ENCODE measurements around the gene FOXA3.

The FOXA3 gene

DNA sequence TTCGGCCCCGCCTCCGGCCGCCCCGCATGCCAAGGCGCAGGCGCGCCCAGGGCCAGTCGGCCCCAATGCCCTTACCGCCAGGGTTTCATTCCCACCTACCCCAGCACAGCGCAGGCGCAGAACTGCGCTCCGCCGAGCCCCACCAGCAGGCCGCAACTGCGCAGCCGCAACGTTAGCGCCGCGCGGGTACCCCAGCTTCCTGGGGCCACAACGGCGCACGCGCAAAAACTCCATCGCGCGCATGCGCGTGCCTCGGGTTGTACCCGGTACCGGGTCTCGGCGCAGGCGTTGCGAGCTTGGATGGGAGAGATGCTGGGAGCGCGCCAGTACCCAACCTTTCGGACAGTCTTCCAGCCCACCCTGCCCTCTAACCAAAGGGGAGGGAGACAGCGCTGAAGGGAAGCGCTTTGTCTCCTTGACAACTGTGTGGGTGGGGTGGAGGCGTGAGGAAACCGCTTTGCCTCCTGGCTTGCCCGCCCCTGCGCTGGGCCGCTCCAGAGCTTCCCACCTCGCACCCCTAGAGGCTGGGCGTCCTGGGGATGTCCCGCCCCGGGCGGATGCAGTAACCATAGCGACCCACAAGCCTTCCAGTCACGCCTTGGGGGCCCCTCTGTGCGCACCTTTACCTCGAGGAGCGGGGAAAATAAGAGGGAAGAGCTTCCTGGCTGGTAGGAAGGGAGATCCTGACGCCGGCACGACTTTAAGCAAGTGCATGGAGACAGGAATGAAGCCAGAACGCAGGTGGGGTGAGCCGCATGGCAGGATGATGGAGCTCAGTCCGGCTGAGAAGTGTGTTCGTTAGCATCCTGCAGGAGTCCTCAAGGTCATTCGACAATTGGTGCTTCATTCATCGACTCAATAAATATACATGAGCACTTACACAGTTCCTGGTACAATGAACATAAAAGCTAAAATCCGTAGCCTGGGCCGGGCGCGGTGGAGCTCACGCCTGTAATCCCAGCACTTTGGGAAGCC lies 38.8 kb downstream of the FOXA3 start (continued):
- TF ChIP-seq, protein P1, sequence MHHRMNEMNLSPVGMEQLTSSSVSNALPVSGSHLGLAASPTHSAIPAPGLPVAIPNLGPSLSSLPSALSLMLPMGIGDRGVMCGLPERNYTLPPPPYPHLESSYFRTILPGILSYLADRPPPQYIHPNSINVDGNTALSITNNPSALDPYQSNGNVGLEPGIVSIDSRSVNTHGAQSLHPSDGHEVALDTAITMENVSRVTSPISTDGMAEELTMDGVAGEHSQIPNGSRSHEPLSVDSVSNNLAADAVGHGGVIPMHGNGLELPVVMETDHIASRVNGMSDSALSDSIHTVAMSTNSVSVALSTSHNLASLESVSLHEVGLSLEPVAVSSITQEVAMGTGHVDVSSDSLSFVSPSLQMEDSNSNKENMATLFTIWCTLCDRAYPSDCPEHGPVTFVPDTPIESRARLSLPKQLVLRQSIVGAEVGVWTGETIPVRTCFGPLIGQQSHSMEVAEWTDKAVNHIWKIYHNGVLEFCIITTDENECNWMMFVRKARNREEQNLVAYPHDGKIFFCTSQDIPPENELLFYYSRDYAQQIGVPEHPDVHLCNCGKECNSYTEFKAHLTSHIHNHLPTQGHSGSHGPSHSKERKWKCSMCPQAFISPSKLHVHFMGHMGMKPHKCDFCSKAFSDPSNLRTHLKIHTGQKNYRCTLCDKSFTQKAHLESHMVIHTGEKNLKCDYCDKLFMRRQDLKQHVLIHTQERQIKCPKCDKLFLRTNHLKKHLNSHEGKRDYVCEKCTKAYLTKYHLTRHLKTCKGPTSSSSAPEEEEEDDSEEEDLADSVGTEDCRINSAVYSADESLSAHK (tag by site-specific recombination; IDR thresholded peaks at IDR 0.05) = no peak; the same call in 1 of the 2 replicates
- TF ChIP-seq ZNF747 (tag by site-specific recombination; IDR thresholded peaks at IDR 0.05) (no peak), ZNF221 (tag by site-specific recombination; IDR thresholded peaks at IDR 0.05; ENCODE audit: borderline replicate concordance) (no peak)

DNA sequence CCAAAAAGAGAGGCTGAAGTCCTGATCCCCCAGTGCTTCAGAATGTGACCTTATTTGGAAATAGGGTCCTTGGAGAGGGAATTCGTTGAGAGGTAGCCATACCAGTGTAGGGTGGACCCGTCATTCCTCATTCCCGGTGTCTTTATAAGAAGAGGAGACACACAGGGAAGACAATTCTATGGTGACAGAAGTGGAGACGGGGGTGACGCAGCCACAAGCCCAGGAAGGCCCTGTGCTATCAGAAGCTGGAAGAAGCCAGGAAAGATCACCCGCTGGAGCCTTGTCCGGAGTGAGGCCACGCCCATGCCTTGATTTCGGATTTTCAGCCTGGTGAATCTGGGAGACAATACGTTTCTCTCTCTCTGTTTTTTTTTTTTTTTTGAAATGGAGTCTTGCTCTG lies 40.9 kb downstream of the FOXA3 start:
- Histone ChIP-seq H3K9me3 (ENCODE audit: control insufficient read depth, insufficient read depth, low read depth, low read length) (no peaks in the 10 kb centered on the region), H3K27ac (ENCODE audit: extremely low read depth, low read depth, low read length) (no peak overlapping the region), H3K4me1 (ENCODE audit: control insufficient read depth, insufficient read depth, low read length) (peaks cover 9% of the 10 kb centered on the region; the same call in 1 of the 2 replicates), H3K36me3 (ENCODE audit: control insufficient read depth in 2 of 2, insufficient read depth in 1 of 2, low read length in 2 of 2) (peaks cover 2 to 10% of the 10 kb centered on the region in 2 experiments; a peak in 2 of 3 replicates), H3K4me3 (ENCODE audit: low read depth, low read length) (no peak overlapping the region)
- TF ChIP-seq, protein P2, sequence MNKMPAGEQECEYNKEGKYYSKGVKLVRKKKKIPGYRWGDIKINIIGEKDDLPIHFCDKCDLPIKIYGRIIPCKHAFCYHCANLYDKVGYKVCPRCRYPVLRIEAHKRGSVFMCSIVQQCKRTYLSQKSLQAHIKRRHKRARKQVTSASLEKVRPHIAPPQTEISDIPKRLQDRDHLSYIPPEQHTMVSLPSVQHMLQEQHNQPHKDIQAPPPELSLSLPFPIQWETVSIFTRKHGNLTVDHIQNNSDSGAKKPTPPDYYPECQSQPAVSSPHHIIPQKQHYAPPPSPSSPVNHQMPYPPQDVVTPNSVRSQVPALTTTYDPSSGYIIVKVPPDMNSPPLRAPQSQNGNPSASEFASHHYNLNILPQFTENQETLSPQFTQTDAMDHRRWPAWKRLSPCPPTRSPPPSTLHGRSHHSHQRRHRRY (tag by site-specific recombination; IDR thresholded peaks at IDR 0.05) = no peak
- no peak for TF ChIP-seq ZNF777 (tag by site-specific recombination; IDR thresholded peaks at IDR 0.05; ENCODE audit: borderline replicate concordance)
- TF ChIP-seq GLI4 (tag by site-specific recombination; IDR thresholded peaks at IDR 0.05) = no peak
- TF ChIP-seq ZFP37 (tag by site-specific recombination; IDR thresholded peaks at IDR 0.05) = no peak
- no peak for TF ChIP-seq KLF1 (tag by site-specific recombination; IDR thresholded peaks at IDR 0.05)
- TF ChIP-seq ZBTB8A (tag by site-specific recombination; IDR thresholded peaks at IDR 0.05) = no peak
- TF ChIP-seq, protein P3, sequence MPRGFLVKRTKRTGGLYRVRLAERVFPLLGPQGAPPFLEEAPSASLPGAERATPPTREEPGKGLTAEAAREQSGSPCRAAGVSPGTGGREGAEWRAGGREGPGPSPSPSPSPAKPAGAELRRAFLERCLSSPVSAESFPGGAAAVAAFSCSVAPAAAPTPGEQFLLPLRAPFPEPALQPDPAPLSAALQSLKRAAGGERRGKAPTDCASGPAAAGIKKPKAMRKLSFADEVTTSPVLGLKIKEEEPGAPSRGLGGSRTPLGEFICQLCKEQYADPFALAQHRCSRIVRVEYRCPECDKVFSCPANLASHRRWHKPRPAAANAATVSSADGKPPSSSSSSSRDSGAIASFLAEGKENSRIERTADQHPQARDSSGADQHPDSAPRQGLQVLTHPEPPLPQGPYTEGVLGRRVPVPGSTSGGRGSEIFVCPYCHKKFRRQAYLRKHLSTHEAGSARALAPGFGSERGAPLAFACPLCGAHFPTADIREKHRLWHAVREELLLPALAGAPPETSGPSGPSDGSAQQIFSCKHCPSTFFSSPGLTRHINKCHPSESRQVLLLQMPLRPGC (tag by site-specific recombination; IDR thresholded peaks at IDR 0.05) = no peak
- no peak for TF ChIP-seq TCF7L2 (IDR thresholded peaks at IDR 0.05; ENCODE audit: borderline replicate concordance, low read depth, low read length)
- no peak for TF ChIP-seq ZIC2 (tag by site-specific recombination; IDR thresholded peaks at IDR 0.05)
- no peak for TF ChIP-seq ZNF10 (tag by site-specific recombination; IDR thresholded peaks at IDR 0.05)
- TF ChIP-seq OVOL3 (tag by site-specific recombination; IDR thresholded peaks at IDR 0.05) = no peak
- TF ChIP-seq, protein P1 (tag by site-specific recombination; IDR thresholded peaks at IDR 0.05) = no peak
- no peak for TF ChIP-seq ZEB2 (tag by site-specific recombination; IDR thresholded peaks at IDR 0.05)
- TF ChIP-seq ZNF37A (tag by site-specific recombination; IDR thresholded peaks at IDR 0.05) = no peak
- no peak for TF ChIP-seq ZNF654 (tag by site-specific recombination; IDR thresholded peaks at IDR 0.05; ENCODE audit: low read depth)
- TF ChIP-seq ZNF677 (tag by site-specific recombination; IDR thresholded peaks at IDR 0.05) = no peak
- TF ChIP-seq, protein P4, sequence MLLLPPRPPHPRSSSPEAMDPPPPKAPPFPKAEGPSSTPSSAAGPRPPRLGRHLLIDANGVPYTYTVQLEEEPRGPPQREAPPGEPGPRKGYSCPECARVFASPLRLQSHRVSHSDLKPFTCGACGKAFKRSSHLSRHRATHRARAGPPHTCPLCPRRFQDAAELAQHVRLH (tag by site-specific recombination; IDR thresholded peaks at IDR 0.05) = no peak
- TF ChIP-seq SP3 (tag by site-specific recombination; IDR thresholded peaks at IDR 0.05) = no peak
- TF ChIP-seq, protein P5, sequence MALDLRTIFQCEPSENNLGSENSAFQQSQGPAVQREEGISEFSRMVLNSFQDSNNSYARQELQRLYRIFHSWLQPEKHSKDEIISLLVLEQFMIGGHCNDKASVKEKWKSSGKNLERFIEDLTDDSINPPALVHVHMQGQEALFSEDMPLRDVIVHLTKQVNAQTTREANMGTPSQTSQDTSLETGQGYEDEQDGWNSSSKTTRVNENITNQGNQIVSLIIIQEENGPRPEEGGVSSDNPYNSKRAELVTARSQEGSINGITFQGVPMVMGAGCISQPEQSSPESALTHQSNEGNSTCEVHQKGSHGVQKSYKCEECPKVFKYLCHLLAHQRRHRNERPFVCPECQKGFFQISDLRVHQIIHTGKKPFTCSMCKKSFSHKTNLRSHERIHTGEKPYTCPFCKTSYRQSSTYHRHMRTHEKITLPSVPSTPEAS (tag by site-specific recombination; IDR thresholded peaks at IDR 0.05) = no peak
- TF ChIP-seq ZNF391 (tag by site-specific recombination; IDR thresholded peaks at IDR 0.05; ENCODE audit: borderline replicate concordance, low read depth) = no peak
- ChIA-PET POLR2A (no interaction called here), CTCF (interaction anchor here (0.6 kb wide), 2 partner anchors 23 to 732 kb away, joined by 3 to 10 read pairs; no protein-coding TSS in a partner anchor)

Measured in HEK293 (cell line).